ENCODE results near the gene TOMM20. TPM values are rescaled to one million over a fixed set of nuclear protein-coding genes. Genes with fewer than 3 reads are reported as not detected.
A peak's percentile ranks its signal among the peaks of the same experiment; 100 is the strongest.

The TOMM20 gene
- total RNA-seq, 2 donors from 2014 or later, result 237 to 252 TPM

GRCh38 chr1:235139315-235139714 is 10.7 kb upstream of the TOMM20 start:
- Histone ChIP-seq H3K4me1 (ENCODE audit: control insufficient read depth, insufficient read depth, low read length) (no peaks in the 10 kb centered on the region), H3K36me3 (ENCODE audit: control insufficient read depth, insufficient read depth, low read length) (peaks cover 80% of the 10 kb centered on the region), H3K9ac (ENCODE audit: extremely low read depth, low read length, poor library complexity, severe bottlenecking) (no peak overlapping the region), H3K27me3 (ENCODE audit: control insufficient read depth, insufficient read depth, low read length, poor library complexity, severe bottlenecking) (no peaks in the 10 kb centered on the region), H3K9me3 (ENCODE audit: control insufficient read depth, low read length) (peaks cover 6% of the 10 kb centered on the region), H3K27ac (ENCODE audit: low read depth, low read length) (no peak overlapping the region), H3K4me3 (ENCODE audit: low read length) (no peak overlapping the region)
- Mint-ChIP-seq H3K36me3 (ENCODE audit: low read depth) (peaks cover 91% of the 10 kb centered on the region), H3K27ac (peak overlapping the region; percentile 32), H3K4me3 (no peak overlapping the region), H3K4me1 (no peaks in the 10 kb centered on the region), H3K27me3 (ENCODE audit: insufficient read depth) (no peaks in the 10 kb centered on the region), H3K9me3 (peaks cover 6% of the 10 kb centered on the region)
- 97% methylated on average over 5 of the region's 5 CpGs for WGBS, 2 experiments (ENCODE audit: insufficient coverage in 1 of 2, insufficient read length in 1 of 2)
- DNase-seq, result no peak
- TF ChIP-seq CTCF (conservative IDR thresholded peaks at IDR 0.05), result no peak

GRCh38 chr1:235138821-235139220 is 10.2 kb upstream of the TOMM20 start:
- Histone ChIP-seq H3K4me1 (ENCODE audit: control insufficient read depth, insufficient read depth, low read length) (no peaks in the 10 kb centered on the region), H3K9ac (ENCODE audit: extremely low read depth, low read length, poor library complexity, severe bottlenecking) (no peak overlapping the region), H3K27ac (ENCODE audit: low read depth, low read length) (peak overlapping the region; percentile 17), H3K4me3 (ENCODE audit: low read length) (no peak overlapping the region), H3K9me3 (ENCODE audit: control insufficient read depth, low read length) (peaks cover 6% of the 10 kb centered on the region), H3K36me3 (ENCODE audit: control insufficient read depth, insufficient read depth, low read length) (peaks cover 80% of the 10 kb centered on the region), H3K27me3 (ENCODE audit: control insufficient read depth, insufficient read depth, low read length, poor library complexity, severe bottlenecking) (no peaks in the 10 kb centered on the region)
- 80 to 88% methylated on average over 2 of the region's 2 CpGs for WGBS, 2 experiments (ENCODE audit: insufficient coverage in 1 of 2, insufficient read length in 1 of 2)
- peaks cover 6% of the 10 kb centered on the region for H3K9me3 Mint-ChIP-seq
- TF ChIP-seq CTCF (conservative IDR thresholded peaks at IDR 0.05), result no peak
- peaks cover 92% of the 10 kb centered on the region for H3K36me3 Mint-ChIP-seq (ENCODE audit: low read depth)
- no peaks in the 10 kb centered on the region for H3K27me3 Mint-ChIP-seq (ENCODE audit: insufficient read depth)
- H3K4me1 Mint-ChIP-seq, result no peaks in the 10 kb centered on the region
- H3K27ac Mint-ChIP-seq, result no peak overlapping the region
- no peak overlapping the region for H3K4me3 Mint-ChIP-seq
- DNase-seq, result no peak

GRCh38 chr1:235136111-235136510 is 7.5 kb upstream of the TOMM20 start:
- TF ChIP-seq CTCF (conservative IDR thresholded peaks at IDR 0.05), result no peak
- Mint-ChIP-seq H3K4me3 (no peak overlapping the region), H3K27ac (no peak overlapping the region), H3K36me3 (ENCODE audit: low read depth) (peaks cover 89% of the 10 kb centered on the region), H3K9me3 (peaks cover 6% of the 10 kb centered on the region), H3K27me3 (ENCODE audit: insufficient read depth) (no peaks in the 10 kb centered on the region), H3K4me1 (peaks cover 16% of the 10 kb centered on the region)
- 98% methylated on average over 3 to 4 of the region's 4 CpGs for WGBS, 2 experiments (ENCODE audit: insufficient coverage in 1 of 2, insufficient read length in 1 of 2)
- H3K4me1 ChIP-seq (ENCODE audit: control insufficient read depth, insufficient read depth, low read length), result peaks cover 7% of the 10 kb centered on the region
- DNase-seq, result no peak
- no peaks in the 10 kb centered on the region for H3K27me3 ChIP-seq (ENCODE audit: control insufficient read depth, insufficient read depth, low read length, poor library complexity, severe bottlenecking)
- no peak overlapping the region for H3K4me3 ChIP-seq (ENCODE audit: low read length)
- peaks cover 83% of the 10 kb centered on the region for H3K36me3 ChIP-seq (ENCODE audit: control insufficient read depth, insufficient read depth, low read length)
- no peak overlapping the region for H3K9ac ChIP-seq (ENCODE audit: extremely low read depth, low read length, poor library complexity, severe bottlenecking)
- H3K27ac ChIP-seq (ENCODE audit: low read depth, low read length), result no peak overlapping the region
- no peaks in the 10 kb centered on the region for H3K9me3 ChIP-seq (ENCODE audit: control insufficient read depth, low read length)

Measured in endodermal cell (in vitro differentiated cells).